Thyroid gland (tissue), 4 donors: ENCODE results near the gene PDGFRB. TPM values are rescaled to one million over a fixed set of nuclear protein-coding genes. Genes with fewer than 3 reads are reported as not detected.

Experiments
- DNase-seq, 2 donors: peaks; one replicate each; pipeline ENCODE4 v3.0.0-alpha.2; 2019
- H3K27ac ChIP-seq, 3 donors: fragments of 200-600 bp; sonication (generic); 1 replicate in 2 of 3; 2 replicates in 1 of 3; pipeline ENCODE4 v1.5.1; 2016 to 2019; ENCODE audit warnings: mild to moderate bottlenecking in 1 of 3, moderate library complexity in 1 of 3
- H3K27me3 ChIP-seq: fragments of 200-600 bp; sonication (generic); one replicate; pipeline ENCODE4 v1.5.1; 2019
- H3K36me3 ChIP-seq, 2 donors: fragments of 200-600 bp; sonication (generic); one replicate each; pipeline ENCODE4 v1.5.1; 2016 to 2019
- H3K4me1 ChIP-seq, 2 donors: fragments of 200-600 bp; sonication (generic); one replicate each; pipeline ENCODE4 v1.5.1; 2017 to 2019
- H3K4me3 ChIP-seq, 3 donors: fragments of 200-600 bp; sonication (generic); replicated peaks in 1 of 3; 1 replicate in 2 of 3; 2 replicates in 1 of 3; pipeline ENCODE4 v1.5.1; 2016; ENCODE audit warnings: mild to moderate bottlenecking in 1 of 3
- H3K9me3 ChIP-seq: fragments of 200-600 bp; sonication (generic); one replicate; pipeline ENCODE4 v1.5.1; 2017
- POLR2A ChIP-seq, 2 donors: fragments of 450-650 bp; IDR thresholded peaks; one replicate each; pipeline ENCODE4 v1.6.1; 2017; ENCODE audit warnings: antibody characterized with exemption in 2 of 2, mild to moderate bottlenecking in 2 of 2, moderate library complexity in 1 of 2
- WGBS, 2 donors: methylation state at CpG; one replicate each; pipeline ENCODE4 v1.1.5; 2017; 5-methylcytosine and 5-hydroxymethylcytosine counted together
- intact Hi-C: fragments of 100-400 bp; cut with DNase I; formaldehyde crosslinking; loops from one replicate; pipeline ENCODE4 v1.15.1; 2023
- total RNA-seq, 4 donors: library from RNA; depleted of rRNA; stranded (reverse); fragments of >200 nt; gene quantifications; one replicate each; pipeline ENCODE4 v1.2.3, GENCODE V29; 2016
- TF ChIP-seq, protein P1 (sequence below), 6 experiments: fragments of 200-600 bp in 3 of 6; fragments of 450-650 bp in 3 of 6; sonication (generic) in 3 of 6; IDR thresholded peaks; one replicate each; pipeline ENCODE4 v1.5.1; 2016 to 2019; ENCODE audit warnings: antibody characterized with exemption in 6 of 6, mild to moderate bottlenecking in 2 of 6, inconsistent platforms in 1 of 6, moderate library complexity in 1 of 6

The PDGFRB gene
- total RNA-seq, 4 donors from 2014 or later: 47.3 to 108 (median 84.8) TPM

DNA sequence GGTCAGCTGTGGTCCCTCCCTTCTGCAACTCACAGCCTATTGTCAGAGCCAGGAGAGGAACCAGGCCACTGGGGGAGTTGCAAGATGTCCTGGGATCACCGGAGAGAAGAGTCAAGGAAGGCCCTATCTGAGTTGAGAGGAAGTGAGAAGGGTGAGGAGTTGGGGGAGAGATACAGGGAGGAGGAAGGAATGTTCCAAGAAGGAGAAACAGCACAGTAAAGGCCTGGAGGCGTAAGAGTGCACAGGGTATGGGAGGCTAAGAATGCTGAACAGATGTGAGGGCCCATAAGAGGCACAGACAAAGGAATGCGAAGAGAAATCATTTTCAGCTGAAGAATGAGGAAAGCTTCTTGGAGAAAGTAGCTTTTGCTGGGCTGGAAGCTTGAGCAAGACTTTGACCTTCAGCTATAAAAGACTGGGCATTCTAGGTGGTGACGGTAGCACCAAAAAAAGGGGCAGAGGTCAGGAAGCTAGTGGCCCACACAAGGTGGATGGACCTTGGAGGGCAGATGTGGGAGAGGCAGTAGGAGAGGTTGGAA is 47.7 kb downstream of the PDGFRB start:
- no peak for DNase-seq
- no peaks in the 10 kb centered on the region for H3K9me3 ChIP-seq
- H3K36me3 ChIP-seq: no peaks in the 10 kb centered on the region
- no peaks in the 10 kb centered on the region for H3K27me3 ChIP-seq
- peaks cover 0 to 2% of the 10 kb centered on the region in 2 donors for H3K4me1 ChIP-seq
- no peak overlapping the region for H3K4me3 ChIP-seq
- 85 to 88% methylated on average over 4 of the region's 4 CpGs for WGBS, 2 donors
- H3K27ac ChIP-seq: no peak overlapping the region
- TF ChIP-seq, protein P1, sequence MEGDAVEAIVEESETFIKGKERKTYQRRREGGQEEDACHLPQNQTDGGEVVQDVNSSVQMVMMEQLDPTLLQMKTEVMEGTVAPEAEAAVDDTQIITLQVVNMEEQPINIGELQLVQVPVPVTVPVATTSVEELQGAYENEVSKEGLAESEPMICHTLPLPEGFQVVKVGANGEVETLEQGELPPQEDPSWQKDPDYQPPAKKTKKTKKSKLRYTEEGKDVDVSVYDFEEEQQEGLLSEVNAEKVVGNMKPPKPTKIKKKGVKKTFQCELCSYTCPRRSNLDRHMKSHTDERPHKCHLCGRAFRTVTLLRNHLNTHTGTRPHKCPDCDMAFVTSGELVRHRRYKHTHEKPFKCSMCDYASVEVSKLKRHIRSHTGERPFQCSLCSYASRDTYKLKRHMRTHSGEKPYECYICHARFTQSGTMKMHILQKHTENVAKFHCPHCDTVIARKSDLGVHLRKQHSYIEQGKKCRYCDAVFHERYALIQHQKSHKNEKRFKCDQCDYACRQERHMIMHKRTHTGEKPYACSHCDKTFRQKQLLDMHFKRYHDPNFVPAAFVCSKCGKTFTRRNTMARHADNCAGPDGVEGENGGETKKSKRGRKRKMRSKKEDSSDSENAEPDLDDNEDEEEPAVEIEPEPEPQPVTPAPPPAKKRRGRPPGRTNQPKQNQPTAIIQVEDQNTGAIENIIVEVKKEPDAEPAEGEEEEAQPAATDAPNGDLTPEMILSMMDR (IDR thresholded peaks at IDR 0.05): no peak
- no peak for TF ChIP-seq POLR2A (IDR thresholded peaks at IDR 0.05)
- intact Hi-C loops: no loop called here

DNA sequence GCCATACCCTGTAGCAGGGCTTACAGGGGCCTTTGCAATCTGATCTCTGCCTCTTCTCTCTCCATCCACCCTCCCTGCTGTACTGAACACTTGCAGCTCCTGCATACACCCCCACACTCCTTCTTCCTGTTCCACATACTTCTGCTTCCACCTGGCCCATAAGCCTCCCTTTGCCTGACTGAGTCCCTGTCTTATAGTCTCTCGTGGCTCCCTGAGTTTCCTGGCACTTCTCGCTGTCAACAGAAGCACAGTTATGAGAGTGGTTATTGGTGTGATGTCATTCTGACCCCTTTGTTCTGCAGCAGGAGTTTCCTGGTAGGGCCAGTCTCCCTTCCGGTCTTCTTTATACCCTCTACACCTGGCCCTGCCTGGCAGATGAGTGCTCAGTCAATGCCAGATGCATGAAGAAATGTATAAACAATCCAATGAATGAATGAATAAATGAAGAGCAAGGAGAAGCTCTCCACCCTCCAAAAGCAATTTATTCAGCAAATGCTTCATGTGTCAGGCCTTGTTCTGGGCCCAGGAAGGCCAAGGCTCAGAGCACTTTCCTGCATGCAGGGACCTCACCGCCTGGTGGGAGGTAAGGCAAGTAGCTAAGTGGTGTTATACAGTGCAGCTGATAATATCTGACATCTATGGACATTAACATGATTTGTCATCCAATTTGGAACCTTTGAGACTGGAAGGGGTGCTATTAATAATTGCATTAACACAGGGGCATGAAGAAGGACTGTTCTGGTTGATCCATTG is 48.8 kb downstream of the PDGFRB start:
- WGBS, 2 donors: 73 to 75% methylated on average over 4 of the region's 4 CpGs
- intact Hi-C loops: no loop called here
- TF ChIP-seq, protein P1 (IDR thresholded peaks at IDR 0.05): no peak
- no peak for TF ChIP-seq POLR2A (IDR thresholded peaks at IDR 0.05)
- no peak overlapping the region for H3K4me3 ChIP-seq
- no peaks in the 10 kb centered on the region for H3K36me3 ChIP-seq
- no peak overlapping the region for H3K27ac ChIP-seq
- no peaks in the 10 kb centered on the region for H3K27me3 ChIP-seq
- no peaks in the 10 kb centered on the region for H3K4me1 ChIP-seq
- H3K9me3 ChIP-seq: no peaks in the 10 kb centered on the region
- no peak for DNase-seq

DNA sequence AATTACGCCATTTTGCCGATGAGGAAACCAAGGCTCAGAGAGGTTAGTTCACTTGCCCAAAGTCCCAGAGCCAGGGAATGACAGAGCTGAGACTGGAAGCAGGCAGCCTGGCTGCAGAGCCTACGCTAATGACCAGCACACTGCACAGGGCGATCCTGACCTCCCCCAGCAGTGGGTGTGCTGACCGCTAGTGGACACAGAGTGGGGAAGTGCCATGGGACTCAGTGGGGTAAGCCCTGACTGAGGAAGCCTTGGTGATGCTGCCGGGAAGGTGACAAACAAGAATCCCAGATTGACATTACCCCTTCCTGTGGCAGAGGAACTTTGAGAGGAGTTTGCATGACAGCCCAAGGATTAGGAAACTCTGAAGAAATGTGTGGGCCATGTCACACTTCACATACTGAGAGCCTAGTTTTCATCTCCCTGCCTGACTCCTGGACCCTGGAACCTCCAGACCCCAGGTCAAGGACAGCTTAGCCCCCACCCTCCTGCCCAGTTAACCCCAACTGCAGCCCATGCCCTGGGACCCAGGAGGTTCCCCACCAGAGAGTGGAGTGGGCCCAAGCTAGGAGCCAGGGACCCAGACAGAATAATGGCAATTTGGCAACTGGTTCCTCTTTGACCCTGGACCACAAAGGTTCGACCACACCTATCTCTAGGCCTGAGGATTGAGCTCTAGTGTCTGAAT is 49.6 kb downstream of the PDGFRB start:
- Histone ChIP-seq H3K36me3 (no peaks in the 10 kb centered on the region), H3K4me3 (no peak overlapping the region), H3K27me3 (no peaks in the 10 kb centered on the region), H3K4me1 (no peaks in the 10 kb centered on the region), H3K27ac (no peak overlapping the region), H3K9me3 (no peaks in the 10 kb centered on the region)
- intact Hi-C loops: no loop called here
- TF ChIP-seq POLR2A (IDR thresholded peaks at IDR 0.05): no peak
- TF ChIP-seq, protein P1 (IDR thresholded peaks at IDR 0.05): no peak
- 91 to 93% methylated on average over 7 of the region's 7 CpGs for WGBS, 2 donors
- DNase-seq: no peak

DNA sequence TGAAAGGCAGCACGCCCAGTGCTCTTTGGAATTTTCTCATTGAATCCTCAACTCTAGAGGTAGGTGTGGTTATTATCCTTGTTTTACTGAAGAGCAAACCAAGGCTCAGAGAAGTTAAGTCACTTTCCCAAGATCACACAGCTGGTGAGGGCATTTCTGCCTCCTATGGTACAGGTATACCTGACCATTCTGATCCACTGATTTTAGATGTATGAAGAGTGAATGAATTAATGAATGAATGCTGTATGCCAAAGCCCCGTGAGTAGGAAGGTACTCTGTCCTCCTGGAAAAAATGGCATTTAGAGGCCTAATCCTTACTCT is 51.1 kb downstream of the PDGFRB start:
- intact Hi-C loops: no loop called here
- TF ChIP-seq, protein P1 (IDR thresholded peaks at IDR 0.05): no peak
- no peak for TF ChIP-seq POLR2A (IDR thresholded peaks at IDR 0.05)
- Histone ChIP-seq H3K4me1 (no peaks in the 10 kb centered on the region), H3K9me3 (no peaks in the 10 kb centered on the region), H3K27ac (no peak overlapping the region), H3K4me3 (no peak overlapping the region), H3K36me3 (no peaks in the 10 kb centered on the region), H3K27me3 (no peaks in the 10 kb centered on the region)
- WGBS, 2 donors: 87 to 91% methylated on average over 2 of the region's 2 CpGs
- DNase-seq: no peak
